ENCODE data around the gene GPR34.
"Not testable (repeated sequence)": the region's sequence is repeated elsewhere in the genome, so short reads cannot be mapped to it uniquely, and the experiment has no call there.

The GPR34 gene

GRCh38 chrX:41695426-41695825 lies 6.7 kb downstream of the GPR34 start:
- no peak for DNase-seq (ENCODE audit: low read depth)

- no peak for DNase-seq (ENCODE audit: low read depth)
Observed at GRCh38 chrX:41703574-41704029, 14.8 kb downstream of the GPR34 start.

- no peak for DNase-seq (ENCODE audit: low read depth)
Observed at GRCh38 chrX:41705042-41705441, 16.3 kb downstream of the GPR34 start.

GRCh38 chrX:41705680-41706374 lies 17.1 kb downstream of the GPR34 start:
- no peak for DNase-seq (ENCODE audit: low read depth)

GRCh38 chrX:41707218-41707617 lies 18.4 kb downstream of the GPR34 start:
- DNase-seq (ENCODE audit: low read depth): no peak

- no peak for DNase-seq (ENCODE audit: low read depth)
Observed at GRCh38 chrX:41708486-41708885, 19.7 kb downstream of the GPR34 start.

GRCh38 chrX:41711021-41711667 lies 22.4 kb downstream of the GPR34 start:
- DNase-seq (ENCODE audit: low read depth): no peak

- DNase-seq (ENCODE audit: low read depth): no peak
Observed at GRCh38 chrX:41716222-41716621, 27.4 kb downstream of the GPR34 start.

- no peak for DNase-seq (ENCODE audit: low read depth)
Observed at GRCh38 chrX:41716767-41717473, 28.1 kb downstream of the GPR34 start.

- no peak for DNase-seq (ENCODE audit: low read depth)
Observed at GRCh38 chrX:41718481-41719235, 29.9 kb downstream of the GPR34 start.

- DNase-seq (ENCODE audit: low read depth): not testable (repeated sequence)
Observed at GRCh38 chrX:41719610-41720009, 30.8 kb downstream of the GPR34 start.

GRCh38 chrX:41720125-41720779 lies 31.5 kb downstream of the GPR34 start:
- DNase-seq (ENCODE audit: low read depth): no peak

GRCh38 chrX:41721590-41721989 lies 32.8 kb downstream of the GPR34 start:
- DNase-seq (ENCODE audit: low read depth): no peak

- DNase-seq (ENCODE audit: low read depth): no peak
Observed at GRCh38 chrX:41722214-41722613, 33.4 kb downstream of the GPR34 start.

GRCh38 chrX:41722816-41723618 lies 34.2 kb downstream of the GPR34 start:
- no peak for DNase-seq (ENCODE audit: low read depth)

GRCh38 chrX:41723826-41724225 lies 35.1 kb downstream of the GPR34 start, which contains the start of gene GPR82:
Gene GPR82 (plus strand): TSS chrX:41724181. CDS start chrX:41727027, 2,846 bp downstream.
- no peak for DNase-seq (ENCODE audit: low read depth)

- DNase-seq (ENCODE audit: low read depth): no peak
Observed at GRCh38 chrX:41728125-41728524, 39.4 kb downstream of the GPR34 start.

- no peak for DNase-seq (ENCODE audit: low read depth)
Observed at GRCh38 chrX:41730081-41730480, 41.3 kb downstream of the GPR34 start.

- DNase-seq (ENCODE audit: low read depth): no peak
Observed at GRCh38 chrX:41732260-41732659, 43.5 kb downstream of the GPR34 start.

GRCh38 chrX:41733939-41734338 lies 45.2 kb downstream of the GPR34 start:
- no peak for DNase-seq (ENCODE audit: low read depth)

- no peak for DNase-seq (ENCODE audit: low read depth)
Observed at GRCh38 chrX:41734530-41734929, 45.8 kb downstream of the GPR34 start.
